ENCODE measurements around the gene HSPB8. TPM values are rescaled to one million over a fixed set of nuclear protein-coding genes. Genes with fewer than 3 reads are reported as not detected.

The HSPB8 gene
- total RNA-seq, 2 donors from 2014 or later: 469 to 530 TPM

GRCh38 chr12:119139448-119139847 is 39.3 kb upstream of the HSPB8 start:
- no peak for TF ChIP-seq CTCF (IDR thresholded peaks at IDR 0.05)
- no peaks in the 10 kb centered on the region for H3K36me3 ChIP-seq
- no peaks in the 10 kb centered on the region for H3K27me3 ChIP-seq
- no peak overlapping the region for H3K4me3 ChIP-seq
- H3K9me3 ChIP-seq: peaks cover 0 to 4% of the 10 kb centered on the region in 2 donors
- no peak overlapping the region for H3K27ac ChIP-seq
- H3K4me1 ChIP-seq: no peaks in the 10 kb centered on the region
- no peak for DNase-seq (ENCODE audit: low spot score)

GRCh38 chr12:119145367-119145766 is 33.4 kb upstream of the HSPB8 start:
- H3K36me3 ChIP-seq: no peaks in the 10 kb centered on the region
- no peaks in the 10 kb centered on the region for H3K9me3 ChIP-seq
- H3K27me3 ChIP-seq: no peaks in the 10 kb centered on the region
- no peaks in the 10 kb centered on the region for H3K4me1 ChIP-seq
- no peak for TF ChIP-seq CTCF (IDR thresholded peaks at IDR 0.05)
- H3K4me3 ChIP-seq: no peak overlapping the region
- no peak for DNase-seq (ENCODE audit: low spot score)
- H3K27ac ChIP-seq: no peak overlapping the region

- no peaks in the 10 kb centered on the region for H3K36me3 ChIP-seq
- no peaks in the 10 kb centered on the region for H3K27me3 ChIP-seq
- H3K4me1 ChIP-seq: no peaks in the 10 kb centered on the region
- no peak for DNase-seq (ENCODE audit: low spot score)
- no peak for TF ChIP-seq CTCF (IDR thresholded peaks at IDR 0.05)
- H3K4me3 ChIP-seq: no peak overlapping the region
- H3K9me3 ChIP-seq: peaks cover 0 to 16% of the 10 kb centered on the region in 2 donors
- H3K27ac ChIP-seq: peak overlapping the region in 1 of 2 donors; percentile 41
These were observed 30.8 kb upstream of the HSPB8 start for GRCh38 chr12:119147847-119148448.

GRCh38 chr12:119149270-119149669 is 29.5 kb upstream of the HSPB8 start:
- Histone ChIP-seq H3K27ac (no peak overlapping the region), H3K9me3 (peaks cover 0 to 16% of the 10 kb centered on the region in 2 donors), H3K4me1 (no peaks in the 10 kb centered on the region), H3K36me3 (no peaks in the 10 kb centered on the region), H3K4me3 (no peak overlapping the region), H3K27me3 (no peaks in the 10 kb centered on the region)
- TF ChIP-seq CTCF (IDR thresholded peaks at IDR 0.05): no peak
- DNase-seq (ENCODE audit: low spot score): no peak

GRCh38 chr12:119151445-119152026 is 27.2 kb upstream of the HSPB8 start:
- Histone ChIP-seq H3K27me3 (no peaks in the 10 kb centered on the region), H3K4me3 (no peak overlapping the region), H3K27ac (no peak overlapping the region), H3K36me3 (no peaks in the 10 kb centered on the region), H3K9me3 (peaks cover 0 to 16% of the 10 kb centered on the region in 2 donors), H3K4me1 (no peaks in the 10 kb centered on the region)
- no peak for DNase-seq (ENCODE audit: low spot score)
- no peak for TF ChIP-seq CTCF (IDR thresholded peaks at IDR 0.05)
